ENCODE measurements around the gene SH3TC2. TPM values are rescaled to one million over a fixed set of nuclear protein-coding genes. Genes with fewer than 3 reads are reported as not detected.
"Not testable (repeated sequence)": the region's sequence is repeated elsewhere in the genome, so short reads cannot be mapped to it uniquely, and the experiment has no call there.

SH3TC2 gene
- polyA plus RNA-seq (ENCODE audit: insufficient read length in 12 of 12): 1 to 10 TPM in 9 of 12 donors, under 1 TPM in 1, not detected in 2; 0.91 to 5.0 (median 2.0) TPM
- long read RNA-seq, donor 1: 0 reads
- long read RNA-seq, donor 2: 0 reads
- long read RNA-seq, donor 3: 0 reads
- long read RNA-seq, donor 4: 0 reads
- long read RNA-seq, donor 5: 0 reads
- long read RNA-seq, donor 6: 0 reads
- long read RNA-seq, donor 7: 0 reads
- long read RNA-seq, donor 8: 0 reads
- long read RNA-seq, donor 9: 0 reads
- long read RNA-seq, donor 10: 0 reads
- long read RNA-seq, donor 11: 0 reads

DNA sequence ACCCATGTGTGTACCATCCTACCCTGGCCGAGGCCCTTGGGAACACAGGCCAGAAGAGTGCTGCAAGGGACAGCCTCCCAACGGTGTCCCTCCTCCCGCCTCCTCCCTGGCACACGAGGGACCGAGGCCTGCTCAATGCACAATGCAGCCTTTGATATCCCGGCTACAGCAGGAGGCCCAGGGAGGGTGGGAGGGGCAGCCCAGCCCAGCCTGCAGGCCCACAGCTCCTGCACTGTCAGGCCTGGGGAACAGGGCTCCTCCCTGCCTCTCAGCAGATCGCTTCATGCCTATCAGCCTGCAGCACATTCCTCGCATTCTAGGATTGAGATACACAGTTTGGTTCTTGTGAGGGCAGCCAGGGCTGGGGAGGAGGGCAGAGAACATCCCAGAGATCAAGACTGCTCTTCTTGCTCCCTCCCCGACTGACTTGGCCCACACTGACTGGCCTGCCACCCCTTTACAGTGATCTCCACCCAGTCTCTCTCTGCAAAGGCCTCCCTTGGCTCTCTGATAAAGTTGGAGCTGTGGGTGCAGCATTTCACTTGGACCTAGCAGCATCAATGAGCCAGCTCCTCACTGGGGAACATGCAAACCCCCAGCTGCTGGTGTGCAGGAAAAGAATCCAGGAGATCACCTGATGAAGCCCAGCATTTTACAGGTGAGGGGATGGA, at the start of gene SH3TC2:
Gene SH3TC2, minus strand, starts transcription at position 46 of the 671 bp plus-strand sequence. Its CDS starts 40 bp downstream, at position 6.
- no peak for DNase-seq

DNA sequence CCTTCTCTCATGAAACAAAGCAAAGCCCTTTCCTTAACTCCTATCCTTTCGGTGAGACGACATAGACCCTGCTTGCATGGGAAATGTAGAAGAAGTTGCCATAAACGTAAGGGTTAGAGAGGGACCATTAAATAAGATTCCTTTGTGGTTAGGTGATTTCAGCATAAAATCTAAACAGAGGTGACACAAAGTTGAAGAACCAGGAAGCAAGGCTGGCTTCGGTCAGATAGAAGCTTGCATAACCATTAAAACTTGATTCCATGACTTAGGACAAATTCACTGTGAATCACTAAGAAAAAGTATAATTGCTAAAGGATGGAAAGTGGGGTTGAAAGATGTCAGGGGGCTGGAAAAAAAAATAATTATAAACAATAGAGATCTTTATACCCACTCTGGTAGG, 47.5 kb upstream of the SH3TC2 start:
- no peak for DNase-seq

DNA sequence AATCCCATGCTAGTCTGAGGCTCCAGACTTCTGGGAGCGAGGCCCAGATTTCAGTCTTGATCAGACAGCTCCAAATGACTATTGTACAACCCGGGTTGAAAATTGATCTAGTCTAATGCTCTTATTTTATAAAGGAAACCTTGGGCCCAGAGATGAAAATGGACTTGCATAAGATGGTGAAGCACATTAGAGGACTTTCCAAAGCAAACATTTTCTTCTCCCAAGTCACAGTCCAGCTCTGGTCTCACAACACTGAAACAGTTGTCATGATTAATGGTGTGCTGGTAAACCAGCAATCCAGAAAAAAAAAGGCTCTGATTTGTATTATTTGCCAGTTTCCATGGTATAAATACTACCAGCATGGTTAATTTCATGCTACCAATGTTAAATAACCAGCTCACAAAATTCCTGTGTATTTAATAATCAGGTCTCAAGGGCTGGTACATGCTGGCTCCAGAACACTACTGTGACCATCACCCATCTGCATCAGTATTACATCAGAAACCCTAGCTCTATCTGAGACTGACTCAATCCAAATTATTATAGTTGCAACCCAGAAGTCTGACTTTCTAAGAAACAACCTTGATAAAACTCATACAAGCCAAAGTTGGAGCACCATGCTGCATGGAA, 45.9 kb upstream of the SH3TC2 start:
- no peak for DNase-seq

DNA sequence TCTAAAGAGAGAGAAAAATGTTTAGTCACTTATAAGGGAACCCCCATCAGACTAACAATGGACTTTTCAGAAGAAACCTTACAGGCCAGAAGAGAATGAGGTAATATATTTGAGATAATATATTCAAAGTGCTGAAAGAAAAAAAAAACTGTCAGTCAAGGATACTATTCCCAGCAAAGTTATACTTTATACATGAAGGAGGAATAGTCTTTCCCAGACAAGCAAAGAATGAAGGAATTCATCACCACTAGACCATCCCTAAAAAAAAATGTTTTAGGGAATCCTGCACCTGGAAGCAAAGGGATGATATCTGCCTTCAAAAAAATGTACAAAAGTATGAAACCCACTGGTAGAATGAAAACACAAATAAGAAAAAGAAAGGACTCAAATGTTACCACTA, 37.5 kb upstream of the SH3TC2 start:
- DNase-seq: no peak

DNA sequence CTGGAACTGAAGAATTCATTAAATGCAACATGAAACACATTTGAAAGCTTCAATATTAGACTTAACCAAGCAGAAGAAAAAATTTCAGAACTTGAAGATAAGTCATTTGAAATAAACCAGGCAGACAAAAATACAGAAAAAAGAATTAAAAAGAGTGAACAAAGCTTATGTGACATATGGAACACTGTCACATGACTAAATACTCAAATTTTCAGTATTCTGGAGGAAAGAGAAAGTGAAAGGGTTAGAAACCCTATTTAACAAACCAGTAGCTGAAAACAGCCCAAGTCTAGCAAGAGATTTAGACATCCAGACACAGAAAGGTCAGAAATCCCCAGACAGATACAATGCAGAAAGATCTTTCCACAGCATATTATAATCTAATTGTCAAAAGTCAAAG, 37.1 kb upstream of the SH3TC2 start:
- no peak for DNase-seq

DNA sequence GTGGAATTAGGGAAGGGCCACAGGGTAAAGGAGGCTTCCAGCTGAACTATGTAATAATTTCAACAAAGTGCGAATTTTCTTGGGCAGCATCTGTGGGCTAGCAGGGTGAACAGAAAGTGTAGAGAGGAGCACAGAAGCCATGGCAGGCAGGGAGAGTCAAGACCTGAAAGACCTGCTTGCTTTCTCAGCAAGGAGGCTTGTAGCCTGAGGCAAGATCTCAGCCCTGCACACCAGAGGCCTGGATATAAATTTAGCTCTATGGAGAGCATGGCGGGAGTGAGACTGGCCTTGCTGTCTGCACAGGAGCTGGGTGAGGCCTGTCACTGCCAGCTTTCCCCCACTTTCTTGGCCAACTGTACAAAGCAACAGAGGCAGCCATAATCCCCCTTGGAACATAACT, 32.1 kb upstream of the SH3TC2 start:
- DNase-seq: no peak

DNA sequence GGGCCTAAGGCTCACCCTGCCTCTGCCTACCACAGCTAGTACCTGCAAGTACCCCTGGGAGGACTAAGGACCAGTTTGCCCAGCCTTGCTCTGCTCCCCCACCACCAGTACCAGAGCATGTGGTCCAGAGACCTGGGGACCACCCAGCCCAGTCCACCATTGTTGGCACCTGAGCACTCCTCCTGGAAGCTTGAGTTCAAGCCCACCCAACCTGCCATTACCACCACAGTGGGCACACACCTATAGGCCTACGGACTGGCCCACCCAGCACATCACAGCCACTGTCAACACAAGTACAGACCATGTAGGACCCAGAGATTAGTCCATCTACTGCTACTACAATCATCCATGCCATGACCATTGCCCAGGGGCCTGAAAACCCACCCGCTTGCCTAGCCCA, 30.8 kb upstream of the SH3TC2 start:
- no peak for DNase-seq

DNA sequence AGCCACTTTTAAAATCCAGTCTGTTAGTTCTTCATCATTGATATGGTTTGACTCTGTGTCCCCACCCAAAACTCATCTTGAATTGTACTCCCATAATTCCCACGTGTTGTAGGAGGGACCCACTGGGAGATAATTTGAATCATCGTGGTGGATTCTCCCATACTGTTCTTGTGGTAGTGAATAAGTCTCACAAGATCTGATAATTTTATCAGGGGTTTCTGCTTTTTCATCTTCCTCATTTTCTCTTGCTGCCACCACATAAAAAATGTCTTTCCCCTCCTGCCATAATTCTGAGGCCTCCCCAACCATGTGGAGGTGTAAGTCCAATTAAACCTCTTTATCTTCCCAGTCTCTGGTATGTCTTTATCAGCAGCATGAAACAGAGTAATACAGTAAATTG, 26.9 kb upstream of the SH3TC2 start:
- no peak for DNase-seq

DNA sequence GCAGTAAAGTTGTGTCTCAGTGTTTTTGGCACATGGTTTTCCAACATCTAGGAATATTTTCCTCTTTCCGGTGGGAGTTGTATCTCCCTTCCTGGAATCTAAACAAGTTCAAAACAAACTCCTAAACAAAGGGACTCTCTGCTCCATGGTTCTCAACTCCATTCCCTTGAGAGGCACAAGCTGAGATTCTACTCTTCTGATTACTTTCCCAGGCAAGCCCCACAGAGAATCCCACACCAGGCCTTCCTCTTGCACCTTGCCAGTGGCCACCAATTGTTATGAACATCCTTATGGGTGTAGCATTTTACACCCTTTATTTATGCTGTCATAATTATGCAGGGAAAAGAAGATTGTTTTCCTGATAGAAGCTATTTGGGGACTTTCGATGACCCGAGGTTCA, 25.8 kb upstream of the SH3TC2 start:
- DNase-seq: no peak

DNA sequence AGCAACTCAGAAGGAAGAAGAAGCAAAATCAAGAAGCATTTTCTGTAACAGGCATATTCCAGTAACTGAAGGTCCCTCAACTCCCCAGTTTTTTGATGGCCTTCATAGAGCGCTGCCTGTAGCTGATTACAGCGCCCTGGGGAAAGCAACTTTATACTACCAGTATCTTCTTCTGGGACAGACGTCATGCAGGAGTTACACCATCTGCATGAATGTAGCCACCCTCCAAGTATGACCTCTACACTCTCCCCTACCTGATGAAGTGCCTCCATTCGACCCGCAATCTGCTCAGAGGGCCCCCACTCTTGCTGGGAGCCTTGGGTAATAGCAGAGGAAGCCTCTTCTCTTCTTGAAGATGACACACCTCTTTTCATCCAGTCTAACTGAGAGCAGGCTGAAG, 21.0 kb upstream of the SH3TC2 start:
- DNase-seq: no peak

DNA sequence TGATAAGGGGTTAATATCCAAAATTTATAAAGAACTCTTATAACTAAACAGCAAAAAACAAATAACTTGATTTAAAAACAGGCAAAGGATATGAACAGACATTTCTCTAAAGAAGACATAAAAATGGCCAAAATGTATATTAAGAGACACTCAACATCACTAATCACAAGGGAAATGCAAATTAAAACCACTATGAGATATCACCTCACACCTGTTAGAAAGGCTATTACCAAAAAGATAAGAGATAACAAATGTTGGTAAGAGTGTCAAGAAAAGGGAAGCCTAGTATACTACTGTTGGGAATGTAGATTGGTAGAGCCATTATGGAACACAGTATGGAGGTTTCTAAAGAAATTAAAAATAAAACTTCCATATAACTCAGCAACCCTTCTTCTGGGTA, 19.4 kb upstream of the SH3TC2 start:
- no peak for DNase-seq

DNA sequence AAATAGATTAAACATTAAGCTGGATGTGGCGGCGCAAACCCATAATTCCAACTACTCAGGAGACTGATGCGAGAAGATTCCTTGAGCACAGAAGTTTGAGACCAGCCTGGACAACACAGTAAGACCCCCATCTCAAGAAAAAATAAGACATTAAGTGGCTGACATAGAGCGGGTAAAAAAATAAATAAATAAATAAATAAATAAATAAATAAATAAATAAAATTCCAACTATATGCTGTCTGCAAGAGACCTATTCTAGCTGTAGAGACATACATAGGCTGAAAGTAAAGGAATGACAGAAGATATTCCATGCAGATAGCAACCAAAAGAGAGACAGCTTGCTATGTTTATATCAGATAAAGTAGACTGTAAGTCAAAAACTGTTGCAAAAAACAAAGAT, 17.4 kb upstream of the SH3TC2 start:
- no peak for DNase-seq

DNA sequence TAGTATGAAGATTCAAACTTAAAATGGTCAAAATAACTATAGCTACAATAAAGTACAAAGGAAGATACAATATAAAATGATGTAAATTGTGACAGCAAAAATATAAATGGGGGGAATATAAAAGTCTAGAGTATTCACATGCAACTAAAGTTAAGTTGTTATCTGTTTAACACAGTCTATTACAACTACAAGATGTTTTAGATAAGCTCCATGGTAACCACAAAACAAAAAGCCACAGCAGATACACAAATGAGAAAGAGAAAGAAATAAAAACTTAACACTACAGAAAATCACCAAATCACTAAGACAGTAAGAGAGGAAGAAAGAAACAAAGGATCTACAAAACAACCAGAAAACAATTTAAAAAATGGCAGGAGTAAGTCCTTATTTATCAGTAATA, 17.0 kb upstream of the SH3TC2 start:
- DNase-seq: no peak

DNA sequence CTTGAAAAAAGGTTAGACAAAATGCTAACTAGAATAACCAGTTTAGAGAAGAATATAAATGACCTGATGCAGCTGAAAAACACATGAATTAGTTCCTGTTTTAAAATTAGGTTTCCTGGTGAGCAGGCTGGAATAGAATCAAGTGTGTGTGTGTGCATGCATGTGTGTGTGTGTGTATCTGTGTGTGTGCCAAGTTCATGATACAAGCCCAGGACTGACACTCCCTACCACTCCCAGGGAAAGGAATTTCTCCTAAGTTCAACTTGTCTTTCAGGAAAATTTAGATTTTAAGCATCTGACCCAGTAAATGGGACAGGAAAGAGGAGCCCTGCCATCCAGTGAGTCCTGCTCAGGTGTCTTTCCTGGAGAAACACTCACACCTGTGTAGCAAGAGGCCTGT, 11.2 kb upstream of the SH3TC2 start:
- not testable (repeated sequence) for DNase-seq

DNA sequence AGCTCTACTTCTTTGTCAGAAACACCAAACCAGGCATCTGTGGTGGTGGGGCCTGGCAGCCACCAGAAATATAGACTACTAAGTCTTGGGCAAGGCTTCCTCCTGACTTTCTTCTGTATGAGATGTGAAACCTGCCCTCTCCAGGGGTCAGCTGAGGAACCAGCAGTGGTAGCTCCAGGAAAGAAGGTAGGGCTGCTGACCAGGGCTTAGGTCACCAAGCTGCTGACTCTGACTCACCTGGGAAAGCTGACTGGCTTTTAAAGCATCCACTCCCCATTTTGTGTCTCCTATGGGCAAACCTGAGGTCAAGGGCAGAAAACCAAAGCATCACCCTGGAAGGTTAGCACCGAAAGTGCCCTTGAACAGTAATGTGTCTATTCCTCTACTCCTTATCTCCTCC, 10.4 kb upstream of the SH3TC2 start:
- no peak for DNase-seq

DNA sequence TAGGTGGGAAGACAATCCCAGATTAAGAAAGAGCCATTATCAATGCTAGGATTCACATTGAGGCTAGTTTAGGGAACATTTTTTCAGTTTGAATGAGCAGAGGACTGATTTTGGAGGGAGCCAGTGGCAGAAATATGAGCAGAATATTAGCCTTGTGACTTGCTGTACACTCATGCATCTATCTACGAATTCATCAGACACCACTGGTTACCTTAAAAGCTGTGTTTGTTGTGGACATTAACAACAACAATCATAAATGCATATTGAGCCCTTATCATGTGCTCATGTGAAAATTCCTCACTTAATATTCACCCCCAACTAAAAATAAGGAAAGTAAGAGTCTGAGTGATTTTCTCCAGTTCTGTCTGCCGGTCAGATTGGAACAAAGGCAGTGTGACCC, 9.9 kb upstream of the SH3TC2 start:
- DNase-seq: no peak

DNA sequence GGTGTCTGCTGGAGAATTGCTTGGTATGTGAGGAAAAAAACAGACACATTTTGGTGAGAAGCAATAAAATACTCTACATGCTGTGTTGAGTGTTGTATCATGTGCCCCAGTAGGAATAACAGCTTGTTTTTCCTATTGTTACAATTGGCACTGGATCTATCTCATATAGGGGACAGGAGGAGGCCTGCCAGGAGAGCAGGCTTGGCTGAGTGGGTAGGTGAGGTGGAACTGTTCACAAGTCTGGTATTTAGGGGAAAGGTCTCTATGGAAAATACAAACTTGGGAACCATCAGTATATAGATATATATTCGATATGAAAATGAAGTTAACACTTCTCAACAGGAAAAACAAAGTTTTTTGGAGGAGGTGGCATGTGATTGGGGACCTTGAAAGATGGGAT, 9.5 kb upstream of the SH3TC2 start:
- no peak for DNase-seq

DNA sequence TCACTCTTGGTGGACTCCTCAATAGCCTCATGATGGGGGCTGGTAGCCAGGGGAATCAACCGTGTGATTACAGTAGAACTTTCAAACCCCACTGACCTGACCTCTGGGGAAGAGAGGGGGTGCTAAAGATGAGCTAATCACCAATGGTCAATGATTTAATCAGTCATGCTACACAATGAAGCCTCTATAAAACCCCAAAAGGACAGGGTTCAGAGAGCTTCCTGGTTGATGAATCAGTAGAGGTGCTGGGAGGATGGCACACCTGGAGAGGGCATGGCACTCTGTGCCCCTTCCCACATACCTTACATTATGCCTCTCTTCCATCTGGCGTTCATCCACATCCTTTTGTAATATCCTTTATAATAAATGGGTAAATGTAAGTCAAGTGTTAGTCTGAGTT, 8.9 kb upstream of the SH3TC2 start:
- DNase-seq: no peak

DNA sequence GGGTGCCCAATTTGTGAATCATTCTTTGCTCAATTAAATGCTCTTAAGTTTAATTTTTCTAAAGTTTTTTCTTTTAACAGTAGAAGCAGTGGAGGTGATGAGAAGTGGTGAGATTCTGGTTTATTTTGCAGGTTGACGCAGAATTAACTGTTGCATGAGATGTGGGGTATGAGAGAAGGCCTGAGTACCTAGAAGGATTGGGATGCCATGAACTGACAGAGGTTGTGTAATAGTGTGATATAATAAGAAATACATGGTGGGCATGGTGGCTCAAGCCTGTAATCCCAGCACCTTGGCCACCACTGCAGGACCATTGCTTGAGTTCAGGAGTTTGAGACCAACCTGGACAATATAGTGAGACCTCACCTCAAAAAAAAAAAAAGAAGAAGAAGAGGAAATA, 8.4 kb upstream of the SH3TC2 start:
- DNase-seq: no peak

DNA sequence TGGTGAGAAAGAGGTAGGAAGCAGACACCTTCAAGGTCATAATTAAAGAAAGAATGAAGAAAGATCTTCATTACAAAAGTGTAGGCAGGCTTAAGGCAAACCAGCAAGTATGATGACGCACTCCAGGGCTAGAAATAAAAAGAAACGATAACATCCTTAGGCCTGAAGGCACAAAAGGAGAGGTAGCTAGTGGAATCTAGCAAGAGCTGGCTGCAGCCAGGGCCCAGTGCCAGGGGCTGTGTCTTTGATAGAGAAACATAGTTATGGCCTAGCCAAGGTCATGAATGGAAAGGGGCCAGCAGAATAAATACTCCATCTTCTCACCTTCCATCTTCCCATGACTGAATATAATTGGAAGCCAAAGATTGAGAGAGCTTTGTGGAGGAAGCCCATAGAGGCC, 6.8 kb upstream of the SH3TC2 start:
- DNase-seq: no peak

DNA sequence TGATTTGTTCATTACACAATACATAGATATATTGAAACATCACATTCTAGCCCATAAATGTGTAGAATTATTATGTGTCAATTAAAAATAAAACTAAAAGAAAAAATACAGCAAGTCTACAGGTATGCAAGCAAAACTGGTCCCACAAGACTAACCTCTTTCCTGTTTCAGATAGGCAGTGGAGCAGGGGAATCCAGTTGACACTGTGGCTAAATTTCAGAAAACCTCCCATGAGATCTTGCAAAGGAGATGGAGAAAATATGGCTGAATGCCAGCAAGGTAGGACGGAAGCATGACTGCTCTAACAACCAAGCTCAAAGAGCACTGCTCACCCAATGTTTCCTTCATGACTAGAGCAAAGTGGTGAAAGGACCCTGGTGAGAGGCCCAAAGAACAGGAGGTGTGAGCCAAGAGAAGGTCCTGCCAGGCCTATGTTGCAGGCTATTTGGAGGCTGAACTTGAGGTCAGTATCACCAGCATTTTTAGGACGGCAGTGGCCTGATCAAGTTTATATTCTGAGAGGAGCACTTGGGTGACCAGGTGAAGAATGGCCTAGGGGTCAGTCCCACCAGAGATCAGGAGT, 1.1 kb upstream of the SH3TC2 start:
- DNase-seq: no peak

DNA sequence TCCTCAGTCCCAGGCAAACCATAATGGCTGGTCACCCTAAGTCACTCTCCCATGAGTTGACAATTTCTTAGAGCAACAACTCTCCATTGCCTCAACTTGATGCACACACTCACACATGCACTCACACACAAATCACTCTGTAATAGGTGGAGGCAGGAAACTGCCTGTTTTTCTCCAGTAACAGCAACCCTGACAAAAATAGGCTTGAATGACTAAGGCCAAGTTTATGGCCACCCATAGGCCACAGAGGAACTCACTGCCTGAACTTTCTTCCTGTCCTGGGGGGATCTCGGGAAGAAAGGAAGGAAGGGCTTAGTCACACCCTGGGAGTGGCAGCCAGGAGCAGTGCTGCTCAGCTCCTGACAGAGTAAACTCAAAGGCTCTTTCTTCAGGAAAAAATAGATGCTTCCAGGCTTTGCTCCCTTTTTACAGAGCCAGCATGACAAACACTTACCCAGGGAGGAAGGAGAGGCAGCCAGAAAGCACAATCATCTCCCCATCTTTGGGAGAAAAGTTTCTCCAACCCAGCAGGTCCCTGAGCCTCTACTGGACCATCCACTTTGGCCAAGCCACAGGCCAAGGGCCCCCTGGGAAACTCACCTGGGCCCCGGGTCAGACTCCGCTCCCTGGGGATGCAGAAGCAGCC, 368 bp downstream of the SH3TC2 start:
- DNase-seq: no peak

DNA sequence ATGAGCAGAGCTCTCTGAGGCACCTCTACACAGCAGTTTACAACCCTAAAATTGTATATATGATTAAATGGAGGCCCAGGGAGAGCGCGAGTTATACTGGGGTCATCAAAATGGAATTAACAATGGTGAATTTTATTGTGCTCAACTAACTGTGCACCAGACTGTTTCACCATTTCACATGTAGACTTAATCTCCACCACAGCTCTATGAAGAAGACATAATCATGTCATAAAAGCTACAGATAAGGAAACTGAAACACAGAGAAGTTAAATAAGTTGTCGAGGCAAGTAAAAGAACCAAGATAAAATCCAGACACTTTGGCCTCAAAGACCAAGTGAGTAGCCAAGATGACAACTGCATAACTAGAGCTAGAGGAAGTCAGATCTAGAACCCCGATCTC, 1.5 kb downstream of the SH3TC2 start:
- no peak for DNase-seq

Data from muscle of arm (tissue), 14 donors.